ENCODE results near the gene CTTNBP2.

The CTTNBP2 gene

GRCh38 chr7:117776224-117776623 lies 97.0 kb downstream of the CTTNBP2 start:
- Histone ChIP-seq H3K36me3 (replicated peaks; ENCODE audit: insufficient read depth, low read length) (no peaks in the 10 kb centered on the region), H3K9me2 (replicated peaks; ENCODE audit: insufficient read depth, low read length) (no peaks in the 10 kb centered on the region), H3K4me1 (ENCODE audit: low read length) (peaks cover 66% of the 10 kb centered on the region), H3K4me3 (ENCODE audit: low read length) (no peak overlapping the region), H3K4me2 (ENCODE audit: low read depth, low read length) (no peak overlapping the region), H3K9ac (ENCODE audit: low read length) (no peak overlapping the region), H3F3A (ENCODE audit: insufficient read depth, low read length) (peaks cover 20% of the 10 kb centered on the region), H2AFZ (ENCODE audit: low read length) (no peak overlapping the region), H3K9me3 (replicated peaks; ENCODE audit: insufficient read depth, low read length) (no peaks in the 10 kb centered on the region), H3K27ac (ENCODE audit: low read length) (no peak overlapping the region), H3K79me2 (ENCODE audit: low read length) (no peaks in the 10 kb centered on the region), H3K27me3 (replicated peaks; ENCODE audit: insufficient read depth, low read length) (no peaks in the 10 kb centered on the region), H4K20me1 (ENCODE audit: insufficient read depth, low read length) (no peaks in the 10 kb centered on the region)
- no peak for DNase-seq
- TF ChIP-seq, protein P1, sequence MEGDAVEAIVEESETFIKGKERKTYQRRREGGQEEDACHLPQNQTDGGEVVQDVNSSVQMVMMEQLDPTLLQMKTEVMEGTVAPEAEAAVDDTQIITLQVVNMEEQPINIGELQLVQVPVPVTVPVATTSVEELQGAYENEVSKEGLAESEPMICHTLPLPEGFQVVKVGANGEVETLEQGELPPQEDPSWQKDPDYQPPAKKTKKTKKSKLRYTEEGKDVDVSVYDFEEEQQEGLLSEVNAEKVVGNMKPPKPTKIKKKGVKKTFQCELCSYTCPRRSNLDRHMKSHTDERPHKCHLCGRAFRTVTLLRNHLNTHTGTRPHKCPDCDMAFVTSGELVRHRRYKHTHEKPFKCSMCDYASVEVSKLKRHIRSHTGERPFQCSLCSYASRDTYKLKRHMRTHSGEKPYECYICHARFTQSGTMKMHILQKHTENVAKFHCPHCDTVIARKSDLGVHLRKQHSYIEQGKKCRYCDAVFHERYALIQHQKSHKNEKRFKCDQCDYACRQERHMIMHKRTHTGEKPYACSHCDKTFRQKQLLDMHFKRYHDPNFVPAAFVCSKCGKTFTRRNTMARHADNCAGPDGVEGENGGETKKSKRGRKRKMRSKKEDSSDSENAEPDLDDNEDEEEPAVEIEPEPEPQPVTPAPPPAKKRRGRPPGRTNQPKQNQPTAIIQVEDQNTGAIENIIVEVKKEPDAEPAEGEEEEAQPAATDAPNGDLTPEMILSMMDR (IDR thresholded peaks at IDR 0.05; ENCODE audit: low read length) = no peak
- TF ChIP-seq EZH2 (optimal IDR thresholded peaks at IDR 0.05; ENCODE audit: low read depth, low read length) (no peak), EZH2phosphoT487 (IDR thresholded peaks at IDR 0.05; ENCODE audit: low read length) (no peak)

- Histone ChIP-seq H3K9me2 (replicated peaks; ENCODE audit: insufficient read depth, low read length) (no peaks in the 10 kb centered on the region), H3K79me2 (ENCODE audit: low read length) (no peaks in the 10 kb centered on the region), H3K27ac (ENCODE audit: low read length) (no peak overlapping the region), H3K9me3 (replicated peaks; ENCODE audit: insufficient read depth, low read length) (no peaks in the 10 kb centered on the region), H3F3A (ENCODE audit: insufficient read depth, low read length) (peaks cover 15% of the 10 kb centered on the region), H2AFZ (ENCODE audit: low read length) (no peak overlapping the region), H3K4me3 (ENCODE audit: low read length) (no peak overlapping the region), H3K27me3 (replicated peaks; ENCODE audit: insufficient read depth, low read length) (no peaks in the 10 kb centered on the region), H3K9ac (ENCODE audit: low read length) (no peak overlapping the region), H3K4me2 (ENCODE audit: low read depth, low read length) (no peak overlapping the region), H3K4me1 (ENCODE audit: low read length) (peaks cover 64% of the 10 kb centered on the region), H4K20me1 (ENCODE audit: insufficient read depth, low read length) (no peaks in the 10 kb centered on the region), H3K36me3 (replicated peaks; ENCODE audit: insufficient read depth, low read length) (no peaks in the 10 kb centered on the region)
- peak; percentile 31 for DNase-seq
- TF ChIP-seq, protein P1 (IDR thresholded peaks at IDR 0.05; ENCODE audit: low read length) = no peak
- TF ChIP-seq EZH2 (optimal IDR thresholded peaks at IDR 0.05; ENCODE audit: low read depth, low read length) (no peak), EZH2phosphoT487 (IDR thresholded peaks at IDR 0.05; ENCODE audit: low read length) (no peak)
These were observed 97.4 kb downstream of the CTTNBP2 start for GRCh38 chr7:117775801-117776200.

DNA sequence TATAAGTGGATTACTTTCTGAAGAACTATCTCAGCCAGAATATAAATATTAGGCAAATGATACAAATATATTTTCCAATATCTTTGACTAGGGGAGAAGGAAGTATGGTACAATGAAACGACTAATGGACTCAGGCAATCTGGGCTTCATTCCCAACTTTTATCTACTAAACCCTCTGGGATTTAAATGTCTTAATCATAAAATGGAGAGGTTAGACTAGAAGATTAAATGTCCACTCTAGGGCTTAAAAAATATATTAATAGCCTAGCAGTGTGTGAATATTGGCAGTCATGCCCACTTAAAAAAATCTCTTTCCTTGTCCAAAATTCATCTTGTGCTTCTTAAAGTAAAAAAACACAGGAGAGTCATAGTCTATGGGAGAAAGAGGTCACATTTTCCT lies 98.3 kb downstream of the CTTNBP2 start:
- H3K27me3 ChIP-seq (replicated peaks; ENCODE audit: insufficient read depth, low read length) = no peaks in the 10 kb centered on the region
- H3F3A ChIP-seq (ENCODE audit: insufficient read depth, low read length) = peaks cover 11% of the 10 kb centered on the region
- H4K20me1 ChIP-seq (ENCODE audit: insufficient read depth, low read length) = no peaks in the 10 kb centered on the region
- TF ChIP-seq, protein P1 (IDR thresholded peaks at IDR 0.05; ENCODE audit: low read length) = no peak
- TF ChIP-seq EZH2phosphoT487 (IDR thresholded peaks at IDR 0.05; ENCODE audit: low read length) (no peak), EZH2 (optimal IDR thresholded peaks at IDR 0.05; ENCODE audit: low read depth, low read length) (no peak)
- no peak overlapping the region for H3K9ac ChIP-seq (ENCODE audit: low read length)
- no peak overlapping the region for H3K4me3 ChIP-seq (ENCODE audit: low read length)
- H3K27ac ChIP-seq (ENCODE audit: low read length) = no peak overlapping the region
- no peaks in the 10 kb centered on the region for H3K36me3 ChIP-seq (replicated peaks; ENCODE audit: insufficient read depth, low read length)
- H3K9me2 ChIP-seq (replicated peaks; ENCODE audit: insufficient read depth, low read length) = no peaks in the 10 kb centered on the region
- no peaks in the 10 kb centered on the region for H3K79me2 ChIP-seq (ENCODE audit: low read length)
- no peak overlapping the region for H3K4me2 ChIP-seq (ENCODE audit: low read depth, low read length)
- H3K4me1 ChIP-seq (ENCODE audit: low read length) = peaks cover 66% of the 10 kb centered on the region
- no peaks in the 10 kb centered on the region for H3K9me3 ChIP-seq (replicated peaks; ENCODE audit: insufficient read depth, low read length)
- no peak overlapping the region for H2AFZ ChIP-seq (ENCODE audit: low read length)
- DNase-seq = no peak
